GM18873 (cell line): Measurements from ENCODE around the gene OR5A2.
"Not testable (repeated sequence)": the region's sequence is repeated elsewhere in the genome, so short reads cannot be mapped to it uniquely, and the experiment has no call there.

Experiments
- ATAC-seq: cut with Tn5 transposase; IDR thresholded peaks from one replicate; pipeline ENCODE4 v1.9.1; 2021; ENCODE audit warnings: mild to moderate bottlenecking, moderate library complexity, moderate number of reproducible peaks; ENCODE audit not compliant: unreplicated experiment, low FRiP score

The OR5A2 gene, protein sequence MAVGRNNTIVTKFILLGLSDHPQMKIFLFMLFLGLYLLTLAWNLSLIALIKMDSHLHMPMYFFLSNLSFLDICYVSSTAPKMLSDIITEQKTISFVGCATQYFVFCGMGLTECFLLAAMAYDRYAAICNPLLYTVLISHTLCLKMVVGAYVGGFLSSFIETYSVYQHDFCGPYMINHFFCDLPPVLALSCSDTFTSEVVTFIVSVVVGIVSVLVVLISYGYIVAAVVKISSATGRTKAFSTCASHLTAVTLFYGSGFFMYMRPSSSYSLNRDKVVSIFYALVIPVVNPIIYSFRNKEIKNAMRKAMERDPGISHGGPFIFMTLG

DNA sequence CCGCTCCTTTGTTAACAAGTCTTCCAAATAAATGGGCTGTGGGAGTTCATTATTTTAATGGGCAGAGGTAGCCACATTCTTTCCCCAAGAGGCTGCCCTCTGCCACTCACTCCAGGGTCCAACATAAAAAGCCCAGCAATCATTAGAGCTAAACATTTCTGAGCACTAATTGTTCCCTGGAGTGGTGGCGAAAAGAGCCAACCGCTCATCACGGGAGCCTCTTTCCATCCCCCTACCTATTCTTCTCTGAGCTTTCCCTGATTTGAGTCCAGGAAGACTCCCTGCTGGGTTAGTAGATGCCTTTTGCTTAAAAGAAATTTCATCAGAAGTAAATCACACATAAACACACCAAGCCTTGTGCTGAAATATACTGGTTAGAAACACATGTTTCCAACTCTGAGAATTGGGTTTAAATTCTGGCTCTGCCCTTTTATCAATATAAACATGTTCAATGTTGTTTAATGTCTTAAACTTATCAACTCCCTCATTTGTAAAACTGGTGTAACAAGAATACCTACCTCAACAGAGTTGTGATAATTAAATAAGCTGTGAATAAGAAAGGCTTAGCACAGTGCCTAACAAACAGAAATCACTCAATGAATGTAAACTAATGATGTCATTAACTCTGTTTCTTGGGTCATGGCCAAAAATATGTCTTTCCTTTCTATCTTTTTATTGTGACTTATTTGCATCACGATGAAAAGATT is at the start of gene OR5A2:
Gene OR5A2 (minus strand): TSS at position 53 of the 707 bp plus-strand sequence. CDS start 3,460 bp downstream, outside the sequence.
- ATAC-seq, result no peak

DNA sequence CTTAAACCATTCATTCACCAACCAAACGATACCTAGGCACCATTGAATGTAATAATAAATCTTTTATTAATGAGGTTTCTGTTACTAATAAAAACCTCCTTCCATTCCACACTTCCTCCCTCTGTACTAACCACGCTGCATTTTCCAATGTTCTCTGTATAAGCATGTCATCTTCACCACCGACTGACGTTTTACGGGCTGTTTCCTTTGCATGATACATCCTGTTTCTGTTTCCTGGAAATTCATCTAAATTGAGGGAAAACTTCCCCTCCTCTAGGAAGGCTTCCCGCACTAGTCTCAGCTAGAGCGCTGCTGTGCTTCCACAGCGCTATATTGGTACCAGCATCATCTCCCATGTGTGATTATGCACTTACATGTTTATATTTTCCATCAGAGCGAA is 49.0 kb upstream of the OR5A2 start:
- no peak for ATAC-seq

DNA sequence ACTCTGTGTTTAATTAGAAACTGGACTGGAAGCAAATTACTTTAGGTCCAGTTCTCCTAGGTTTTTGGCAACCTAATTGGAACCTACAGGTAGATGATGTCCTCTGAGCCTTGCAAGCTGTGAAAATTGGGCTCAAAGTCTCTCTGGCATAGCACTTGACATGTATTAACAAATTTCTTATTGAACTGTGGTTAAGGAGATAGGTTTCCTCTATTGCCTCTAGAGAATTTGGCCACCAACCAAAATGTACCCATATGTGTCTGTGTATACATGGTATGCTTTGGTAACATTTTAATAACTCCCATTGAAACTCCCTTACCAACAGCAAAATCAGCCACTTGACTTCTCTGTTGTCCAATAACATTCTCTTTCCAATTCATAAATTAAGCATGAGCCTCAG is 46.8 kb upstream of the OR5A2 start, which contains the start of gene OR4D10:
Gene OR4D10 (plus strand): TSS at position 301 of the 400 bp plus-strand sequence. CDS start 4,115 bp downstream, outside the sequence.
- no peak for ATAC-seq

DNA sequence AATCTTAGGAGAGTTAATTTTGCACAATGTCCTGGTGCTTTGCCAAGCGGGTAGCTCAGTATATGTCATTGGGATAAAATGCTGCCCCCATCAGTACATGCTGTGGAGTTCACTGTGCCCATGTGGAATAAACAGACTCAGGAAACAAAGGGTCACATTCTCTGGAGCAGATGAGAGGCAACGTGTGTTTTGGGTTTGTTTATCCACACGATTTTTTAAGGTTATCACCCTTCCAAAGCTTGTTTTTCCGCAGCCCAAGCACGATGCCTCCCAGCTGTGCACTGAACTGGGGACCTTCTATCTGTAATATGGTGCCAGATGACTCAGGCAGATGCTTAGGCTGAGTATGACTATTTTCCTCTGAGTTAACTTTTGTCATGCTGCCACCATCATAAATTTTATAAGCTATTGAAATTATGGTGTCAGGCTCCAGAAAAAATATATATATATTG is 37.0 kb upstream of the OR5A2 start:
- no peak for ATAC-seq

DNA sequence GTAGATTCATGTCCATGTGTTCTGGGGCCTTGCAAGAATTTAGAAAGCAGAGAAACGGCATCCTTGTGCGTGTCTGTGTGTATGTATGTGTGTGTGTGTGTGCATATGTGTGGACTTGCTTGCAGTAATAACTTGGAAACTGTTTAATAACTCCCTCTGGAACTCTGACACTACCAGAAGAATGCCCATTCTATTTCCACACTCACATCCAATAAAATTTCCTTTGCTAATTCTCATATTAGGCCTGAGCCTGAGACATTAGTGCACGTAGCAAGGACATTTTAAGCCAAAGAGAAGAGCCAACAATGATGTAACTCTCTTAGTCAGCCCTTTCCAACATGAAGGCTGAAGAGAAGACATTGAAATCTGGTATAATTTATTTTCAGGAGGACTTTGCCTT is 33.7 kb upstream of the OR5A2 start:
- ATAC-seq, result no peak

DNA sequence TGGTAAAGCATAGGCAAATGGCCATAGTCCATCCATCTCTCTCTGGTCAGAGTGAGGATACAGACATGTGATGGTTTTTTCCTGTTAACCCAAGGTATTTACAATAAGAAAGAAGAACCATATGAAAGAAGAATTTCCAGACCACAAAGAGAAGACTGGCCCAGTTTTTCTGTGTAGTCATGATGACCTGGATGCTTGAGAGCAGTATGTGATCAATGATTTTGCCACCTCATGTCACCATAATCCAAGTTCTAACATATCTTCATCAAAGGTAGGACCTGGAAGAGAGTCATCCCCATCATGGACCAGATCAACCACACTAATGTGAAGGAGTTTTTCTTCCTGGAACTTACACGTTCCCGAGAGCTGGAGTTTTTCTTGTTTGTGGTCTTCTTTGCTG is 30.4 kb upstream of the OR5A2 start, which contains the start of gene OR4D6:
Gene OR4D6 (plus strand): TSS at position 301 of the 400 bp plus-strand sequence. CDS start 0 bp downstream, at position 301.
- ATAC-seq, result no peak

DNA sequence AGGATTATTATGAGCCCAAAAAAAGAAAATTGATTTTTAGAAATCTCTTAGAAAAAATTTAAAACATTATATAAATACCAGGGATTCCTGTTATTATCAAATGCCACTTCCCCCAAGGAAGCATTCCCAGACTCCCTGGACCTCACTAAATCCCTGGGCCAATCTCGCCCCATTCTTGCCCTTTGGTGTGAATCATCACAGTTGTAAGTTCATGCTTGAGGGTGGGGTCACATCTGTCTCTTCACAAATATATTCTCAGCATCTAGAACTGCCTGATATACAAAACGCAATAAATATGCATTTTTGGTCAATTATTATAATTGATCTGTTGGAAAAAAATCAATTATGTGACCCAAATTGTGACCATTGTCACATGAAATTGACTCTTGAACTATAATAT is 22.3 kb upstream of the OR5A2 start:
- no peak for ATAC-seq

DNA sequence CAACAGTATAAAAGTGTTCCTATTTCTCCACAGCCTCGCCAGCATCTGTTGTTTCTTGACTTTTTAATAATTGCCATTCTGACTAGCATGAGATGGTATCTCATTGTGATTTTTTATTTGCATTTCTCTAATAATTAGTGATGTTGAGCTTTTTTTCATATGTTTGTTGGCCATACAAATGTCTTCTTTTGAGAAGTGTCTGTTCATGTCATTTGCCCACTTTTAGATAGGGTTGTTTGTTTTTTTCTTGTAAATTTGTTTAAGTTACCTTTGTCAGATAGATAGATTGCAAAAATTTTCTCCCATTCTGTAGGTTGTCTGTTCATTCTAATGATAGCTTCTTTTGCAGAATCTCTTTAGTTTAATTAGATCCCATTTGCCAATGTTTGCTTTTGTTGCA is 19.4 kb upstream of the OR5A2 start:
- not testable (repeated sequence) for ATAC-seq

DNA sequence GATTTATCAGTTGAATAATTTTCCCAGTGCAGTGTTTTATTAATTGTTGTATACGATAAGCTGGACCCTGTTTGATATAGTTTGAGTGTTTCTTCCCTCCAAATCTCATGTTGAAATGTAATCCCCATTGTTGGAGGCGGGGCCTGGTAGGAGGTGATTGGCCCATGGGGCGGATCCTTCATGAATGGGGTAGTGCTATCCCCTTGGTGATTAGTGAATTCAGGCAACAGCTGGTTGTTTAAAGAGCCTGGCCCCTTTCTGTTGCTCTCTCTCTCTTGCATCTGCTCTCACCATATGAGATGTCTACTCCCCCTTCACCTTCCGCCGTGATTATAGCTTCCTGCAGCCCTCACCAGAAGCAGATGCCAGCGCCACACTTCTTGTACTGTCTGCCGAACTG is 11.6 kb upstream of the OR5A2 start:
- ATAC-seq, result no peak

DNA sequence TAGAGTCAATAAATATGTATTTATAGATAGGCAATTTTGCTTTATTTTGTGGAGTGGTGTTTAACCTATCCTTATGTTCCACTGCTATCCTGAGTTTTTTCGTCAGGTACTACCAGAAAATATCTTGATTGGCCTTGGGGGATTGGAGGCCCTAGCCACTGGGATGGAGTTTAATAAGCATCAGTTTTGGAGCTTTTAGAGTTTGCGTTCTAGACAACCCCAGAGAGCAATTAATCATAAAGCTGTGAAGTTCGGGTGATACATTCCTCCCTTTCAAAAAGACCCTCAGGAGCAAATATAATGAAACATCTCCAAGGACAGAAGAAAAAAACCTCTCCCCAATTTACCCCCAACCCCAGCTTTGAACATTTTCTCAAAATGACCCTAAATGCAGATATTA is 10.0 kb upstream of the OR5A2 start, which contains the start of gene OR5A1:
Gene OR5A1 (plus strand): TSS at position 301 of the 400 bp plus-strand sequence. CDS start 6,700 bp downstream, outside the sequence.
- no peak for ATAC-seq

DNA sequence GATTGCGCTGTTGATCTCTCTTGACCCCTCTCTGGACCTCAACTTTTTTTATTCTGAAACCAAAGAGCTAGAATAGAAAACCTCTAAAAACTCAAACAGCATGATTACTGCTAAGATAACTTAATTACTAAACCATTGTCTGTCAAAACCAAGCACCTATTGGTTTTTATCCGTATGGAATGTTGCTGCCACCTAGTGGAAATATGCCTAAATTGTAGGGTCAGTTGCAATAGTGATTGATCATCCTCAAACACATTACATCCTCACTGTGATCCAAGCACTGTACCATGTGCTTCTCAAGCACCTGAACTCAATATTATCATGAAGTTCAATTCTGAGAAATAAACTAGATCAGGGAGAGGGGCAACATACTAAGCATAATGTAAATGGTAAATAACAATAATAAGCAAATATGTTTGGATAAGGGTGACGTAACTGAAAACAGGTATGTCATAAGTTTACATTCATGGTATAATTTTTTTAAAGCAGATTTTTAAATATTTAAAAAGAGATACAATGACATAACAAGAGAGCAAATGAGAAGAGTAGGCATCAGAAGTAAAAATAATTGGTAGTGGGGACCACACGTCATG is 3.8 kb upstream of the OR5A2 start:
- ATAC-seq, result peak; percentile 62

DNA sequence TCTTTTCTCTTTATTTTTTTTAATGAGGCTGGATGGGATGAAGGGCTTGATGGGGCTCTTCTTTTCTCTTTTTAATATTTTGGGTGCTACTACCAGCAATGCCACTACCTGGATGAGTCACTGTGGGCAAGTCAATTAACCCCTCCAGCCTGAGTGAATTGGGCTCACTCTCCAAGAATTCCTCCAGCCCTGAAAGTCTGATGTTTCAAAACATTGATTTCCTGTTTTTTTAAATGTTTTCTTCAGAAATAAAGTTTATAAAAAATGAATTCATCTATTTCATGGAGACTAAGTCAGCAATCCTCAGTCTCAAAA is 812 bp upstream of the OR5A2 start:
- ATAC-seq, result no peak

DNA sequence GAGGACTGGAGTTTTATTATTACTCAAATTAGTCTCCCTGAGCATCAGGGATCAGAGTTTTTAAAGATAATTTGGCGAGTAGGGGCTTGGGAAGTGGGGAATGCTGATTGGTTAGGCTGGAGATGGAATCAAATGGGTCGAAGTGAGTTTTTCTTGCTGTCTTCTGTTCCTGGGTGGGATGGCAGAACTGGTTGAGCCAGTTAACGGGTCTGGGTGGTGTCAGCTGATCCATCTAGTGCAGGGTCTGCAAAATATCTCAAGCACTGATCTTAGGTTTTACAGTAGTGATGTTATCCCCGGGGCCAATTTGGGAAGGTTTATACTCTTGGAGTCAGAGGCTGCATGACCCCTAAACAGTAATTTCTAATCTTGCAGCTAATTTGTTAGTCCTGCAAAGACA is 1.1 kb downstream of the OR5A2 start:
- ATAC-seq, result no peak

DNA sequence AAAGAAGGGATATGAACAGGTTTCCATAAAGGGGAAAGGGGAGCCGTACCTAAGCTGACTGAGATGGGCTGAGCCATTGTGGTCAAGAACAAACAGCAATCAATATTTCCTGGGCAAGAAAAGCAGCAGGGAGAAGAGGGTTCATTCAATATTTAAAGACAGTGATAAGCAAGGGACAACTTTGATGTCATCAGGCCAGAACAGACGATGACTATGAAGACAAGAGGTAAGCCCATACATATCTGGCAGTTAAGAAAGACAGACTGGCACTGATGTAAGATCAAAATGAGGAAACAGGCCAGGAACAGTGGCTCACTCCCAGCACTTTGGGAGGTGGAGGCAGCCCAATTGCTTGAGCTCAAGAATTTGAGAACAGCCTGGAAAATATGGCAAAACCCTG is 2.4 kb downstream of the OR5A2 start:
- no peak for ATAC-seq

DNA sequence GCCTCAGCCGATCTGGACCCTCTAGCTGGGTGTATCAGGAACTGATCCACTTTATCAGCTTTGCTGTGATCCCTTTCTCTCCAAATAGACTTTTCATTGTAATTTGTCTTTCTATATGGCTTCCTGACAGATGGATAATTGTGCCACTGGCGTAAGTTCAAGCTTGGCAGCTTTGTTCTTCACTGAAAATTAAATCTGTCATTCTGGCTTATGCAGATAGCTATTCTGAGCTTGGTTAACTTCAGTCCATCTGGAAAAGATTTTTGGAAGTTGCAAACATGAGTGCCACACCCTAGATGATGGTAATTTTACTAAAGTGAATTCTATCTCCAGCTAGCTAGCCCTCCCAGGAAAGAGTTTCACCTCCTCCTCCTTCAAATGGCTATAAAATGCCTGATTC is 8.1 kb downstream of the OR5A2 start:
- ATAC-seq, result no peak

DNA sequence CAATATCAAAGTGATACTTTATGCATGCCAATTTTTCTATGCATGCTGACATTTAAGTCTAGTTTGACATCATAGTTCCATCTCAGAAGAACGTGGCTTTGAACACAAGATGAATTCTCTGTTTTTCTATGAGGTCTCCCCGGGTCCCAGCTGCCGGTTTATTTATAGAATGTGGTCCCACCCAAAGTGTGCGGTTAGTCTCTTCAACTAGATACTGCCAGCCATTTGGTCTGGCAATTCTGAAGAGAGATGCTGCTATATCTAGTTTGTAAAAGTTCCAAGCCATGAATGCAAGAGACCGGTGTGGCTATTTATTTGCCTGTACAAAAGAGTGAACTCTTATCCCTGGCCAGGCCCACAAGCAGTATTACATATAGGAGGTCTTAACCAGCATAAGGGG is 9.2 kb downstream of the OR5A2 start:
- no peak for ATAC-seq

DNA sequence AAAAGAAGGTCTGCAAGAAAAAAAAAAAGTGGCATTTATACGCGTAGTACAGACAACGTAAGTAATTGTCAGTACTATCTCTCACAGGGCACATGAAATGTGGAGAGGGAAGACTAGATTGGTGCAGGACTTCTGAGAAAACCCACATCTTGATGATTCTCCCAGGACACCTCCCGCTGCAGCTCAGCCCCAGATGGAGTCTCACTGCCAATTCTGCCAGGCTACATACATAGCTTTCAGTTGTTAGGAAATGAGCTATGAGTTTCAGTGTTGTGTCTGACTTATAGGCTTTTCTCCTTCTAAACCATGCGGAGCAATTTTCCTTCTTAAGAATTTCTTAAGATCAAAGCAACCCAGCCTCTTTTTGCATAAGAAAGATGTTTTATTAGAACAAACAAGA is 9.6 kb downstream of the OR5A2 start:
- no peak for ATAC-seq

DNA sequence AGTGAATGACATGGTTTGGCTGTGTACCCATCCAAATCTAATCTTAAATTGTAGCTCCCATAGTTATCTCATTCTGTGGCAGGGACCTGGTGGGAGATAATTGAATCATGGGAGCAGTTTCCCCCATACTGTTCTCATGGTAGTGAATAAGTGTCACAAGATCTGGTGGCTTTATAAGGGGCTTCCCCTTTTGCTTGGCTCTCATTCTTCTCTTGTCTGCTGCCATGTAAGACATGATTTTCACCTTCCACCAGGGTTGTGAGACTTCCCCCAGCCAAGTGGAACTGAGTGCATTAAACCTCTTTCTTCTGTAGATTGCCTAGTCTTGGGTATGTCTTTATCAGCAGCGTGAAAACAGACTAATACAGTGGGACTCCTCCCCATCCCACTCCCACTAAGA is 11.1 kb downstream of the OR5A2 start:
- ATAC-seq, result no peak

DNA sequence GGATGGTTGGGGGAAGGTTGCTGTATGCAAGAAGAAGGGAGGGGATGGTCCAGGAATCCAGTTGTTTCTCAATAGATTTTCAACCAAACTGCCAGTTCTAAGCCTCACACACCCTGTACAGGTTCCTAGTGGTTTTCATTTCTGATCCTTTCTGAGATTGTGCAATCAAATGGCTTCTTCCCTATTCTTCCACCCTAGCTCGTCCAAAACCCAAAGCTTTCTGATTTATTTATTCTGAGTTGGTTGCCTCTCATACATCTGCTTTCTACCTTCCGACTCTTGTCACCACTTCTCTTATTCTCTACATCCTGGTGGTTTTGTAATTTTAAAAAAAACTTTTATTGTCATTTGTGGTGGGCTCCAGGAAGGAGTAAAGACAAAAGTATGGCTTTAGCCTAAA is 12.6 kb downstream of the OR5A2 start:
- no peak for ATAC-seq

DNA sequence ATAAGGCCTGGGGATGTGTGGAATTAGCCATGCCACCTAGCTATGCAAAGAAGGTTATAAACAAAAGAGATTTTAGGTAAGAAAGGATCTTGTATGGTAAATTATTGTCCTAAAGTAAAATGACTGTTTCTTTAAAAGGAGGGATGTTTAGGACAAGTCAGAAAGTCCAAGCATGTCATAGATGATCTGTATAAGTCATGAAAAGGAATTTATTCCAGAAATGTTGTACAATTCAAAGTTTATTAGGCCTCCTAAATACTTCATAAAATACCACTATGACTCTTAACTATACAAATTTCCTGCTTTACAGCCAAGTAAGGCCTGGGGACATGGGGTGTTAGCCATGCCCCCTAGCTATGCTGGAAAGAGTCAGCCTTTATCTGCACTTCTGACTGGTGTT is 22.7 kb downstream of the OR5A2 start:
- no peak for ATAC-seq

DNA sequence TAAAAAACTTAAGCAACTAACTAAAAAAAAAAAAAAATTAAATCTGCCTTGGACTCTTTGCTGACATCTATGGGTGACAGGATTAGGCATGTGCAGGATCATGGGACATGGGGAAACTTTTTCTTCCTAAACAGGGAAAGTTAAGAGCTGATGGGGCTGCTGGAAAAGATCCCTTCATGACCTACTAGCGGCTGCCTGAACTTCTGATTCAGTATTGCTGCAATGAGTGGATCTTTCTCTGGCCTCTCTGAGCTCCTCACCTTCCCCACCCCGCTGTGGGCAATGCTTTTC is 25.0 kb downstream of the OR5A2 start:
- no peak for ATAC-seq
